H1 (cell line): ENCODE measurements around the gene BRCA2. TPM values are rescaled to one million over a fixed set of nuclear protein-coding genes. Genes with fewer than 3 reads are reported as not detected.

Source experiments
- CTCF ChIA-PET: fragments of 300-600 bp; sonication (Branson Sonifier 250); formaldehyde crosslinking; loops from one replicate; lab custom pipeline; 2021; ENCODE audit not compliant: partially characterized antibody; lab: Charles Lee
- POLR2A ChIA-PET: fragments of 300-600 bp; sonication (Branson Sonifier 250); formaldehyde crosslinking; loops from one replicate; lab custom pipeline; 2021; ENCODE audit warnings: inconsistent platforms; ENCODE audit not compliant: partially characterized antibody; lab: Charles Lee
- DNase-seq, 2 experiments: peaks; one replicate each; pipeline versions ENCODE4 v3.0.0 to v3.0.0-alpha.2; 2010 to 2022; ENCODE audit warnings: low spot score in 2 of 2, low read depth in 1 of 2, mixed read lengths in 1 of 2
- FAIRE-seq: peaks from 2 replicates; lab custom pipeline; 2011; peaks lifted over from hg19 to GRCh38; lab: Jason Lieb, UNC
- H2AFZ ChIP-seq: 2 replicates; pipeline ENCODE4 v1.8.1; 2012; ENCODE audit warnings: low read length, inconsistent platforms
- H2AK5ac ChIP-seq: 2 replicates; pipeline ENCODE4 v1.6.1; 2013; ENCODE audit warnings: low read depth, low read length
- H2BK120ac ChIP-seq: replicated peaks from 2 replicates; pipeline ENCODE3; 2013; ENCODE audit warnings: low read depth, low read length, inconsistent platforms
- H2BK12ac ChIP-seq: 2 replicates; pipeline ENCODE4 v1.6.1; 2013; ENCODE audit warnings: low read depth, low read length
- H2BK15ac ChIP-seq: 2 replicates; pipeline ENCODE4 v1.6.1; 2013; ENCODE audit warnings: low read length
- H2BK20ac ChIP-seq: 2 replicates; pipeline ENCODE4 v1.6.1; 2013; ENCODE audit warnings: low read length
- H2BK5ac ChIP-seq: 2 replicates; pipeline ENCODE4 v1.6.1; 2013; ENCODE audit warnings: low read depth, low read length
- H3K14ac ChIP-seq: 2 replicates; pipeline ENCODE4 v1.6.1; 2013; ENCODE audit warnings: inconsistent platforms; ENCODE audit not compliant: insufficient read length
- H3K18ac ChIP-seq: 2 replicates; pipeline ENCODE4 v1.6.1; 2013; ENCODE audit warnings: low read length; ENCODE audit errors: extremely low read depth
- H3K23ac ChIP-seq: 2 replicates; pipeline ENCODE4 v1.6.1; 2013; ENCODE audit warnings: inconsistent platforms; ENCODE audit not compliant: insufficient read length
- H3K23me2 ChIP-seq: 2 replicates; pipeline ENCODE4 v1.6.1; 2013; ENCODE audit warnings: low read depth, low read length
- H3K27ac ChIP-seq: 2 replicates; pipeline ENCODE4 v1.6.1; 2011; ENCODE audit warnings: low read depth, low read length, inconsistent platforms
- H3K27me3 ChIP-seq, 4 experiments: replicated peaks in 1 of 4; 1 replicate in 1 of 4; 2 replicates in 3 of 4; pipeline versions ENCODE4 v1.6.1 to v1.8.1; 2011 to 2013; ENCODE audit warnings: low read length in 3 of 4, mild to moderate bottlenecking in 3 of 4, inconsistent platforms in 2 of 4, mixed read lengths in 2 of 4, moderate library complexity in 1 of 4; ENCODE audit not compliant: control insufficient read depth in 3 of 4, insufficient read depth in 3 of 4; ENCODE audit errors: extremely low read depth in 1 of 4
- H3K36me3 ChIP-seq, 4 experiments: 2 replicates each; pipeline versions ENCODE4 v1.6.1 to v1.8.1; 2011 to 2013; ENCODE audit warnings: mild to moderate bottlenecking in 4 of 4, low read length in 3 of 4, moderate library complexity in 2 of 4, control low read depth in 1 of 4, inconsistent platforms in 1 of 4; ENCODE audit not compliant: insufficient read depth in 4 of 4, control insufficient read depth in 2 of 4
- H3K4ac ChIP-seq: replicated peaks from 2 replicates; pipeline ENCODE3; 2013; ENCODE audit warnings: low read length, low read depth, mixed read lengths, inconsistent platforms; ENCODE audit not compliant: insufficient read length
- H3K4me1 ChIP-seq, 4 experiments: replicated peaks in 1 of 4; 1 replicate in 1 of 4; 2 replicates in 3 of 4; pipeline versions ENCODE4 v1.6.1 to v1.8.1; 2011 to 2013; ENCODE audit warnings: low read length in 3 of 4, inconsistent platforms in 2 of 4, mixed read lengths in 1 of 4; ENCODE audit not compliant: insufficient read depth in 4 of 4, control insufficient read depth in 3 of 4
- H3K4me2 ChIP-seq, 2 experiments: 2 replicates each; pipeline versions ENCODE4 v1.6.1 to v1.8.1; 2011 to 2013; ENCODE audit warnings: low read depth in 2 of 2, low read length in 2 of 2, control low read depth in 1 of 2, inconsistent platforms in 1 of 2, mild to moderate bottlenecking in 1 of 2; ENCODE audit not compliant: insufficient read depth in 1 of 2
- H3K4me3 ChIP-seq, 4 experiments: fragments of 200-600, 300-600 bp in 1 of 4; sonication (generic), shearing (Covaris generic), sonication (Bioruptor Twin) in 1 of 4; 2 replicates each; pipeline versions ENCODE4 v1.5.1 to v1.8.1; 2011 to 2016; ENCODE audit warnings: low read length in 4 of 4, low read depth in 3 of 4, control low read depth in 2 of 4, inconsistent platforms in 2 of 4, mild to moderate bottlenecking in 2 of 4, mixed read lengths in 1 of 4, moderate library complexity in 1 of 4; ENCODE audit not compliant: insufficient read depth in 2 of 4; ENCODE audit errors: extremely low read depth in 1 of 4
- H3K56ac ChIP-seq: replicated peaks from 2 replicates; pipeline ENCODE3; 2013; ENCODE audit warnings: low read depth, mild to moderate bottlenecking, mixed read lengths, low read length, inconsistent platforms; ENCODE audit not compliant: insufficient read length
- H3K79me1 ChIP-seq: 2 replicates; pipeline ENCODE4 v1.6.1; 2013; ENCODE audit warnings: low read depth, low read length, control low read depth
- H3K79me2 ChIP-seq, 2 experiments: 2 replicates each; pipeline versions ENCODE4 v1.6.1 to v1.8.1; 2012 to 2013; ENCODE audit warnings: low read length in 2 of 2, mild to moderate bottlenecking in 2 of 2, inconsistent platforms in 1 of 2; ENCODE audit not compliant: insufficient read depth in 2 of 2, control insufficient read depth in 1 of 2
- H3K9ac ChIP-seq, 4 experiments: replicated peaks in 1 of 4; 1 replicate in 1 of 4; 2 replicates in 3 of 4; pipeline versions ENCODE4 v1.6.1 to v1.8.1; 2011 to 2013; ENCODE audit warnings: low read depth in 3 of 4, low read length in 3 of 4, control low read depth in 2 of 4, mild to moderate bottlenecking in 2 of 4, moderate library complexity in 2 of 4, inconsistent platforms in 1 of 4; ENCODE audit errors: extremely low read depth in 1 of 4
- H3K9me3 ChIP-seq, 2 experiments: 2 replicates each; pipeline versions ENCODE4 v1.6.1 to v1.8.1; 2012 to 2013; ENCODE audit warnings: mild to moderate bottlenecking in 2 of 2, moderate library complexity in 2 of 2, control low read depth in 1 of 2, inconsistent platforms in 1 of 2, low read depth in 1 of 2, low read length in 1 of 2, mixed read lengths in 1 of 2; ENCODE audit not compliant: insufficient read depth in 2 of 2
- H4K20me1 ChIP-seq, 2 experiments: replicated peaks in 1 of 2; 2 replicates each; pipeline versions ENCODE3 to v1.8.1; 2011 to 2013; ENCODE audit warnings: inconsistent platforms in 2 of 2, low read length in 2 of 2, mild to moderate bottlenecking in 1 of 2; ENCODE audit not compliant: insufficient read depth in 2 of 2, control insufficient read depth in 1 of 2
- H4K5ac ChIP-seq: 2 replicates; pipeline ENCODE4 v1.6.1; 2013; ENCODE audit warnings: low read length, low read depth, mixed read lengths, inconsistent platforms; ENCODE audit not compliant: insufficient read length
- H4K8ac ChIP-seq: 2 replicates; pipeline ENCODE4 v1.8.0; 2013; ENCODE audit warnings: mild to moderate bottlenecking, moderate library complexity, low read length, inconsistent platforms; ENCODE audit not compliant: insufficient read depth; ENCODE audit errors: extremely low read depth
- H4K91ac ChIP-seq: replicated peaks from 2 replicates; pipeline ENCODE3; 2013; ENCODE audit warnings: low read length, mixed read lengths, inconsistent platforms; ENCODE audit not compliant: insufficient read length
- CBX8 ChIP-seq: fragments of 300-800, 300-1000 bp; sonication (generic); IDR thresholded peaks from 2 replicates; pipeline ENCODE4 v1.7.1; 2016; ENCODE audit warnings: low read depth, low read length, borderline replicate concordance
- CTCF ChIP-seq, 3 experiments: IDR thresholded peaks; 1 replicate in 2 of 3; 2 replicates in 1 of 3; pipeline versions ENCODE4 v1.5.1 to v1.6.1; 2011; ENCODE audit warnings: low read length in 3 of 3, mild to moderate bottlenecking in 3 of 3, inconsistent platforms in 2 of 3, low read depth in 1 of 3, moderate library complexity in 1 of 3; ENCODE audit not compliant: insufficient read depth in 1 of 3; ENCODE audit errors: control extremely low read depth in 1 of 3
- FOSL1 ChIP-seq: IDR thresholded peaks from 2 replicates; pipeline ENCODE4 v1.6.1; 2011; ENCODE audit warnings: mild to moderate bottlenecking, low read depth, low read length, moderate library complexity; ENCODE audit not compliant: insufficient read depth
- JUN ChIP-seq: IDR thresholded peaks from 2 replicates; pipeline ENCODE4 v1.6.1; 2011; ENCODE audit warnings: low read depth, mild to moderate bottlenecking, improper control_type of control experiment, low read length
- MAX ChIP-seq: IDR thresholded peaks from 2 replicates; pipeline ENCODE4 v1.6.1; 2012; ENCODE audit warnings: inconsistent platforms
- NANOG ChIP-seq: IDR thresholded peaks from 2 replicates; pipeline ENCODE4 v1.6.1; 2011; ENCODE audit warnings: low read length, low read depth, mild to moderate bottlenecking, inconsistent platforms; ENCODE audit not compliant: insufficient read depth, poor library complexity, severe bottlenecking
- SAP30 ChIP-seq: fragments of 300-600 bp; sonication (generic); IDR thresholded peaks from 2 replicates; pipeline ENCODE4 v1.7.1; 2012; ENCODE audit warnings: low read length, moderate library complexity, mild to moderate bottlenecking, inconsistent platforms; ENCODE audit not compliant: insufficient read depth, insufficient replicate concordance
- SIN3A ChIP-seq, 2 experiments: IDR thresholded peaks in 1 of 2; conservative IDR thresholded peaks in 1 of 2; 2 replicates each; pipeline ENCODE4 v1.6.1; 2011 to 2012; ENCODE audit warnings: low read length in 2 of 2, improper control_type of control experiment in 1 of 2, low read depth in 1 of 2, mild to moderate bottlenecking in 1 of 2
- SP4 ChIP-seq: IDR thresholded peaks from 2 replicates; pipeline ENCODE4 v1.6.1; 2012; ENCODE audit warnings: low read length, inconsistent platforms
- TAF1 ChIP-seq: IDR thresholded peaks from 2 replicates; pipeline ENCODE4 v1.6.1; 2011; ENCODE audit warnings: mild to moderate bottlenecking, low read depth, low read length
- WGBS, 2 experiments: shearing (Covaris generic) in 1 of 2; methylation state at CpG; one replicate each; pipeline versions ENCODE4 v1.1.6 to v1.1.7; 2013 to 2015; ENCODE audit warnings: low lambda C conversion rate in 2 of 2, mixed read lengths in 2 of 2, inconsistent platforms in 1 of 2, low coverage in 1 of 2, missing lambda C conversion rate in 1 of 2; ENCODE audit not compliant: insufficient replicate concordance in 2 of 2, insufficient coverage in 1 of 2, insufficient read length in 1 of 2; ENCODE audit errors: extremely low coverage in 1 of 2, missing lambda C conversion rate in 1 of 2; 5-methylcytosine and 5-hydroxymethylcytosine counted together
- polyA plus RNA-seq, 7 experiments: library from polyadenylated mRNA; depleted of rRNA in 3 of 7; stranded (reverse) in 5 of 7; unstranded in 2 of 7; fragments of >200 nt in 5 of 7; fragments of 200-250 nt in 2 of 7; gene quantifications; 1 replicate in 5 of 7; 2 replicates in 1 of 7; 4 replicates in 1 of 7; pipeline versions ENCODE4 v1.2.1 to v1.2.3, GENCODE V29; 2011 to 2013; ENCODE audit warnings: missing spikeins in 2 of 7, mixed read lengths in 2 of 7
- total RNA-seq: library from RNA; stranded (reverse); fragmentation: NEBNext Ultra II Directional; extraction: Animal tissue kit (Norgen Biotek cat#: 25700); gene quantifications from 2 replicates; pipeline ENCODE4 v1.2.1, GENCODE V29; 2021

BRCA2 gene
- total and polyA plus RNA-seq, 2 of the 8 experiments (the other 6 are each of a cell fraction or from before 2014, with no cell fraction given) = 4.2 to 24.9 TPM

- Histone ChIP-seq H3K79me1 (no peaks in the 10 kb centered on the region), H2BK120ac (no peak overlapping the region), H3K4me1 (no peaks in the 10 kb centered on the region), H3K4me3 (no peak overlapping the region), H4K20me1 (no peaks in the 10 kb centered on the region), H2AK5ac (no peak overlapping the region), H3K23ac (no peak overlapping the region), H2BK15ac (no peak overlapping the region), H3K4ac (no peak overlapping the region), H3K56ac (no peak overlapping the region), H2BK20ac (no peak overlapping the region), H3K79me2 (no peaks in the 10 kb centered on the region), H2BK12ac (no peak overlapping the region), H4K8ac (no peak overlapping the region), H3K36me3 (no peaks in the 10 kb centered on the region; a peak in 1 of 8 replicates), H4K5ac (no peak overlapping the region), H4K91ac (no peak overlapping the region), H3K27ac (no peak overlapping the region), H3K23me2 (no peaks in the 10 kb centered on the region), H3K9me3 (no peaks in the 10 kb centered on the region), H2AFZ (no peak overlapping the region), H2BK5ac (no peak overlapping the region), H3K14ac (no peak overlapping the region), H3K18ac (no peak overlapping the region), H3K4me2 (no peak overlapping the region), H3K27me3 (no peaks in the 10 kb centered on the region), H3K9ac (no peak overlapping the region)
- DNase-seq (no peak), FAIRE-seq (no peak)
- WGBS, 2 experiments = 90% methylated on average over 2 of the region's 2 CpGs; no CpG with 5 or more reads in 1 of the 2 experiments
- POLR2A ChIA-PET = interaction anchor here (1.3 to 1.7 kb wide), 2 partner anchors 49 to 52 kb away, joined by 3 to 4 read pairs; partner anchors contain the start of genes BRCA2 and ZAR1L
- CTCF ChIA-PET = interaction anchor here (0.7 to 1.6 kb wide), 3 partner anchors 11 to 31 kb away, joined by 3 to 6 read pairs (median 3); no protein-coding TSS in a partner anchor
- no peak for TF ChIP-seq SP4
- no peak for TF ChIP-seq JUN
- TF ChIP-seq MAX = no peak
- TF ChIP-seq SIN3A (conservative IDR thresholded peaks at IDR 0.05 in 1 of 2, IDR thresholded peaks at IDR 0.05 in 1 of 2; ENCODE audit: low read depth in 1 of 2, low read length in 2 of 2) = no peak
- TF ChIP-seq CBX8 = no peak
- no peak for TF ChIP-seq CTCF (IDR thresholded peaks at IDR 0.05; ENCODE audit: control extremely low read depth in 1 of 3, insufficient read depth in 1 of 3, low read depth in 1 of 3, low read length in 3 of 3)
- TF ChIP-seq NANOG = no peak
- TF ChIP-seq FOSL1 = no peak
- no peak for TF ChIP-seq TAF1
- TF ChIP-seq SAP30 = no peak
These were observed 49.6 kb upstream of the BRCA2 start for GRCh38 chr13:32265726-32266125.
